ENCODE results near the gene SLC22A17. TPM values are rescaled to one million over a fixed set of nuclear protein-coding genes. Genes with fewer than 3 reads are reported as not detected.

The SLC22A17 gene
- polyA plus RNA-seq, 2 donors: 4.7 to 8.3 TPM

DNA sequence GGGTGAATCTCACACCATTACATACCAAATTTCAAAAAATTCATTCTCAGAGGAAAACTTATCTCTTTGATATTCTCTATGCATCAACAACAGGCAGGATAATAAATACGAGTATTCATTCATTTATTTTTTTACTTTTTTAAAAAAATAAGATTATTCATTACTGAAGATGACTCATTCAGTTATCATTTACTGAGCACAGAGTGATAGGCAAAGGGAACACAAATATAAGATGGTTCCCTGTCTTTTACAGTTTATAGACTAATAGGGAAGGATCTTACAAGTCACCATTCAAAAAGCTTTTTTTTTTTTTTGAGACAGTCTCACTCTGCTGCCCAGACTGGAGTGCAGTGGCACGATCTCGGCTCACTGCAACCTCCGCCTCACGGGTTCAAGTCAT is 36.4 kb downstream of the SLC22A17 start:
- H3K4me3 ChIP-seq (ENCODE audit: low read depth in 1 of 2, low read length in 2 of 2): no peak overlapping the region
- 85 to 89% methylated on average over 5 of the region's 5 CpGs for WGBS, 2 donors
- H3K9me3 ChIP-seq (ENCODE audit: control insufficient read depth in 2 of 2, insufficient read depth in 1 of 2, low read depth in 1 of 2, low read length in 1 of 2): no peaks in the 10 kb centered on the region
- no peak overlapping the region for H3K27ac ChIP-seq (ENCODE audit: low read depth in 2 of 2, low read length in 1 of 2)
- no peaks in the 10 kb centered on the region for H3K36me3 ChIP-seq (ENCODE audit: control insufficient read depth in 2 of 2, insufficient read depth in 2 of 2, low read length in 1 of 2)
- H3K27me3 ChIP-seq (ENCODE audit: control insufficient read depth in 1 of 2, insufficient read depth in 2 of 2, low read length in 2 of 2): no peaks in the 10 kb centered on the region
- peaks cover 3 to 5% of the 10 kb centered on the region in 2 donors for H3K4me1 ChIP-seq (ENCODE audit: control insufficient read depth in 2 of 2, insufficient read depth in 2 of 2, low read length in 1 of 2)

DNA sequence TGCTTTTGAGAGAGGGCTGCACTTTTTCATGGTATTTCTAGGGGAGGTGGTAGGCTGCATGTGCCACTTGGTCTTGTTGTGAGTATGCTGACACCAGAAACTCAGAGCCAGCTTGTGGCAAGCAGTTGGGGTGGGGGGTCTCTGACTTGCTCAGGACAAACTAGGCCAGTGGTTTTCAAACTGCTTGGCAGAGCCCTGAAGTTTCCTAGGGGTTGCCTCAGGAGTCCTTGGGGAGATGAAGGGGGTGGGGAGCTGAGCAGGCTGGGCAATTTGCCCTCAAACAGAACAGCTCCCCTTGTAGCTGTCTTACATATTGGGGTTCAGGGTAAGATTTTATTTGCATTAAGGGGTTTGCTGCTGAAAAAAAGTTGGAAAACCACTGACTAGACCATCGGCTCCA is 42.1 kb downstream of the SLC22A17 start:
- H3K9me3 ChIP-seq (ENCODE audit: control insufficient read depth in 2 of 2, insufficient read depth in 1 of 2, low read depth in 1 of 2, low read length in 1 of 2): no peaks in the 10 kb centered on the region
- peaks cover 0 to 4% of the 10 kb centered on the region in 2 donors for H3K36me3 ChIP-seq (ENCODE audit: control insufficient read depth in 2 of 2, insufficient read depth in 2 of 2, low read length in 1 of 2)
- H3K4me3 ChIP-seq (ENCODE audit: low read depth in 1 of 2, low read length in 2 of 2): no peak overlapping the region
- peaks cover 14 to 15% of the 10 kb centered on the region in 2 donors for H3K4me1 ChIP-seq (ENCODE audit: control insufficient read depth in 2 of 2, insufficient read depth in 2 of 2, low read length in 1 of 2)
- 94 to 96% methylated on average over 1 of the region's 1 CpG for WGBS, 2 donors
- H3K27ac ChIP-seq (ENCODE audit: low read depth in 2 of 2, low read length in 1 of 2): no peak overlapping the region
- no peaks in the 10 kb centered on the region for H3K27me3 ChIP-seq (ENCODE audit: control insufficient read depth in 1 of 2, insufficient read depth in 2 of 2, low read length in 2 of 2)

DNA sequence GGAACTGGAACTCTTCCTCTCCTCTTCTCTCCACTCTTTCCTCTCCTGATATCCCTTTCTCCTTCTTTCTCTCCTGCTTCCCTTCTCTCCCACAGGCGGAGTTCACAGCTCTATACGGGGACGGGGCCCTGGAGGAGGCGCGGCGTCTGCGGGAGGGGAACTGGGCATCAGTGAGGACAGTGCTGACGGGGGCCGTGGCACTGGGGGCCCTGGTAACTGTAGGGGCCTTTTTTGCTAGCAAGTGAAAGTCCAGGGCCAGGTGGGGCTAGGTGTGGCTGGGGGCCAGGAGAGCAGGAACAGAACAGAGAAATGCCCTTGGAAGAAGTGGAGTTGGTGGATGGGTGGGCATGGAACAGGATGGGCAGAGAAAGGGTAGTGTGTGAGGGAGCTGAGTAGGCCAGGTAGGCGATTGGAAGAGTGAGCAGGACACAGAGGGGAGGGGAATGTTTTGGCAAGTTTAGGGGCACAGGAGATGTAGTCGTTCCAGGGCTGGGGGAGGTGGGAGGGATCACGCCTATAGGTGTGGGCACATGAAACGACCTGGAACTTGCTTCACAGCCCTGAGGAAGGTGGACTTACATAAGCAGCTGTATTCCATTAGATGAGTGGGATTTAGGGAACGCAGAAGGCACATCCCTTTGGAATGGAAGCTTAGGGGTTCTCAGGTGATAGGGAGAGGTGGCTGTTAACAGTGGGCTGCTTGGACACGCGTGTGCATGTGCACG is 43.8 kb downstream of the SLC22A17 start:
- Histone ChIP-seq H3K9me3 (ENCODE audit: control insufficient read depth in 2 of 2, insufficient read depth in 1 of 2, low read depth in 1 of 2, low read length in 1 of 2) (no peaks in the 10 kb centered on the region), H3K27me3 (ENCODE audit: control insufficient read depth in 1 of 2, insufficient read depth in 2 of 2, low read length in 2 of 2) (no peaks in the 10 kb centered on the region), H3K27ac (ENCODE audit: low read depth in 2 of 2, low read length in 1 of 2) (peak overlapping the region in 1 of 2 donors; percentile 70), H3K36me3 (ENCODE audit: control insufficient read depth in 2 of 2, insufficient read depth in 2 of 2, low read length in 1 of 2) (peaks cover 0 to 4% of the 10 kb centered on the region in 2 donors), H3K4me3 (ENCODE audit: low read depth in 1 of 2, low read length in 2 of 2) (peak overlapping the region in 1 of 2 donors; percentile 33), H3K4me1 (ENCODE audit: control insufficient read depth in 2 of 2, insufficient read depth in 2 of 2, low read length in 1 of 2) (peaks cover 14 to 15% of the 10 kb centered on the region in 2 donors)
- WGBS, 2 donors: 68 to 70% methylated on average over 17 of the region's 17 CpGs

DNA sequence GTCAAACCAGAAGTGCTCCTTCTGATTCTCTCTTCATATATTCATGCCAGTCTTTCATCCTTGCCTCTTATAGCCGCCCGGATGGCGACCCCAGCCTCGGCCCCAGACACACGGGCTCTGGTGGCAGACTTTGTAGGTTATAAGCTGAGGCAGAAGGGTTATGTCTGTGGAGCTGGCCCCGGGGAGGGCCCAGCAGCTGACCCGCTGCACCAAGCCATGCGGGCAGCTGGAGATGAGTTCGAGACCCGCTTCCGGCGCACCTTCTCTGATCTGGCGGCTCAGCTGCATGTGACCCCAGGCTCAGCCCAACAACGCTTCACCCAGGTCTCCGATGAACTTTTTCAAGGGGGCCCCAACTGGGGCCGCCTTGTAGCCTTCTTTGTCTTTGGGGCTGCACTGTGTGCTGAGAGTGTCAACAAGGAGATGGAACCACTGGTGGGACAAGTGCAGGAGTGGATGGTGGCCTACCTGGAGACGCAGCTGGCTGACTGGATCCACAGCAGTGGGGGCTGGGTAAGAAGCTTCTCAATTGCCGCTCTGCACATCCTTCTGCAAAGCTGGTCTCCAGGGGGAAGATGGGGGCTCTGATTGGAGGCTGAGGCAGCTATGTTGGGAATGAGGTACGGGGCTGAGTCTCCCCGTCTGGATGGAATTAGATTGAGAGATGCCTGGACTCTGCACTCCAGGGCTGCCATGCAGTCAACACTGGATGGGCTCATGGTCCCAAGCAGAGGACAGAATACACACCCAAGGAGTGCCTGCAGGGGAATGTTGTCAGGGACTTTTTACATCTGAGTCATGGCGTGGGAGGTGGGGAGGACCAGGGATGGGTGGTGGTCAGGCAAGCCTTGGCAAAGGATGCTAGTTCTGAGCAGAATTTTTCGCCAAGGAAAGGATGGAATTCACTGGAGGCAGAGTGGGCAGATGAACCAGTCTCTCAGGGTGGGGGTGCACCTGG is 44.7 kb downstream of the SLC22A17 start:
- H3K4me1 ChIP-seq (ENCODE audit: control insufficient read depth in 2 of 2, insufficient read depth in 2 of 2, low read length in 1 of 2): peaks cover 15 to 16% of the 10 kb centered on the region in 2 donors
- H3K27me3 ChIP-seq (ENCODE audit: control insufficient read depth in 1 of 2, insufficient read depth in 2 of 2, low read length in 2 of 2): no peaks in the 10 kb centered on the region
- H3K36me3 ChIP-seq (ENCODE audit: control insufficient read depth in 2 of 2, insufficient read depth in 2 of 2, low read length in 1 of 2): peaks cover 0 to 4% of the 10 kb centered on the region in 2 donors
- H3K27ac ChIP-seq (ENCODE audit: low read depth in 2 of 2, low read length in 1 of 2): peak overlapping the region; percentile 90 to 96
- H3K4me3 ChIP-seq (ENCODE audit: low read depth in 1 of 2, low read length in 2 of 2): peak overlapping the region; percentile 81 to 95
- no peaks in the 10 kb centered on the region for H3K9me3 ChIP-seq (ENCODE audit: control insufficient read depth in 2 of 2, insufficient read depth in 1 of 2, low read depth in 1 of 2, low read length in 1 of 2)
- WGBS, 2 donors: 80 to 81% methylated on average over 22 of the region's 22 CpGs

DNA sequence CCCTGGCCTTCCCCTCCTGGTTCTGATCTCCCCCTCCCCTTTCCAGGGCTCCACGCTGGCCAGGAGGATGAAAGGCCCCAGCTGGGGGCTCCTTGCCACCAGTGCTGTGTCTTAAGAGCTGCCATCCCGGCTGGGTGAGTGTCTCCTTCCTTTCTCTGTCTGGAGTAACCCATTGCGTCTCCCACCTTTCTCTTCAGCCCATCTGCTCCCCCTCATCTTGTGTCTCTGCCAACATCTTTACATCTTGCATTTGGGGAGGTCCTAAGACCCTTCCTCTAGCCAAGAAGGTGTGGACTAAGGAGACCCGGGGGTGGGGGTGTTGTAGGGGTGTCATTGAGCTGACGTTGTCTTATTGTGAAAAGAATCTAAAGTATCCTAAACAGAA is 45.5 kb downstream of the SLC22A17 start:
- H3K4me1 ChIP-seq (ENCODE audit: control insufficient read depth in 2 of 2, insufficient read depth in 2 of 2, low read length in 1 of 2): peaks cover 15 to 16% of the 10 kb centered on the region in 2 donors
- H3K9me3 ChIP-seq (ENCODE audit: control insufficient read depth in 2 of 2, insufficient read depth in 1 of 2, low read depth in 1 of 2, low read length in 1 of 2): no peaks in the 10 kb centered on the region
- no peaks in the 10 kb centered on the region for H3K27me3 ChIP-seq (ENCODE audit: control insufficient read depth in 1 of 2, insufficient read depth in 2 of 2, low read length in 2 of 2)
- WGBS, 2 donors: 10 to 13% methylated on average over 4 to 5 of the region's 5 CpGs
- H3K27ac ChIP-seq (ENCODE audit: low read depth in 2 of 2, low read length in 1 of 2): peak overlapping the region; percentile 90 to 96
- peak overlapping the region; percentile 81 to 95 for H3K4me3 ChIP-seq (ENCODE audit: low read depth in 1 of 2, low read length in 2 of 2)
- H3K36me3 ChIP-seq (ENCODE audit: control insufficient read depth in 2 of 2, insufficient read depth in 2 of 2, low read length in 1 of 2): peaks cover 0 to 4% of the 10 kb centered on the region in 2 donors

DNA sequence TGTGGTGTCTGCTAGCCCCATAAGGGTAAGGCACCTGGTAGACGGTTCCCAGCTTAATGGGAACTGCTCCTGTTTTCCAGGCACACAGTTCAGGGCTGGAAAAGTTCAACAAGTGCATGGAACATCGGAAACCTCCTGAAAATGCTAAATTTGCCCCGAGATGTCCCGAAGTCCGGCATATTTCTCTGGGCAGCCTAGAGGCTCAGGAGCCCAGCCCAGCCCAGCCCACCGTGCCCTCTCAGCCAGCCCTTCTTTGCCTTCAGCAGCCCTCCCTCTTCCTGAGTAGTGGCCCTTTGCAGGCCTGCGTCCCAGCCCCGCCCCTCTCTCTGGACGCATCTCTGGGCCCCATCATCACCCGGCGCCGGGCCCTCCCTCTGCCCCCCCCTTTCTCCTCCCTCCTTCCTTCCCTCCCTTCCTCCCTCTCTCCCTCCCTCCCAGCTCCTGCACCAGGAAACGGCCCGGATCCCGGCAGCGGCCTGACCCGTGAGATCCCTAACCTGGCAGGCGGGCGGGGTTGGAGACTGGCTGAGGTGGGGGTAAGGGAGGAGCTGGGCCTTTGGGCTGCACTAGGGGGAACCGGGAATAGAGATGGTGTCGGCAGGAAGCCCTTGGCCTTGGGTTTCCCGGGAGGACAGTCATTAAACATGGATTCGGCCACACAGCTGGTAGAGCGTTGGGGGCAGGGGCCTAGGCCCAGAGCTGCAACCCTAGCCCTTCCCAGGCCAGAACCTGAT is 46.1 kb downstream of the SLC22A17 start, which contains the start of gene BCL2L2:
Gene BCL2L2, plus strand, starts transcription at position 422 of the 734 bp plus-strand sequence. CDS start 935 bp downstream, outside the sequence.
- peaks cover 15 to 16% of the 10 kb centered on the region in 2 donors for H3K4me1 ChIP-seq (ENCODE audit: control insufficient read depth in 2 of 2, insufficient read depth in 2 of 2, low read length in 1 of 2)
- 3 to 7% methylated on average over 21 to 24 of the region's 24 CpGs for WGBS, 2 donors
- H3K27me3 ChIP-seq (ENCODE audit: control insufficient read depth in 1 of 2, insufficient read depth in 2 of 2, low read length in 2 of 2): no peaks in the 10 kb centered on the region
- H3K4me3 ChIP-seq (ENCODE audit: low read depth in 1 of 2, low read length in 2 of 2): peak within 1 kb of the TSS; percentile 81 to 95
- peaks cover 0 to 4% of the 10 kb centered on the region in 2 donors for H3K36me3 ChIP-seq (ENCODE audit: control insufficient read depth in 2 of 2, insufficient read depth in 2 of 2, low read length in 1 of 2)
- no peaks in the 10 kb centered on the region for H3K9me3 ChIP-seq (ENCODE audit: control insufficient read depth in 2 of 2, insufficient read depth in 1 of 2, low read depth in 1 of 2, low read length in 1 of 2)
- H3K27ac ChIP-seq (ENCODE audit: low read depth in 2 of 2, low read length in 1 of 2): peak within 1 kb of the TSS; percentile 90 to 96

DNA sequence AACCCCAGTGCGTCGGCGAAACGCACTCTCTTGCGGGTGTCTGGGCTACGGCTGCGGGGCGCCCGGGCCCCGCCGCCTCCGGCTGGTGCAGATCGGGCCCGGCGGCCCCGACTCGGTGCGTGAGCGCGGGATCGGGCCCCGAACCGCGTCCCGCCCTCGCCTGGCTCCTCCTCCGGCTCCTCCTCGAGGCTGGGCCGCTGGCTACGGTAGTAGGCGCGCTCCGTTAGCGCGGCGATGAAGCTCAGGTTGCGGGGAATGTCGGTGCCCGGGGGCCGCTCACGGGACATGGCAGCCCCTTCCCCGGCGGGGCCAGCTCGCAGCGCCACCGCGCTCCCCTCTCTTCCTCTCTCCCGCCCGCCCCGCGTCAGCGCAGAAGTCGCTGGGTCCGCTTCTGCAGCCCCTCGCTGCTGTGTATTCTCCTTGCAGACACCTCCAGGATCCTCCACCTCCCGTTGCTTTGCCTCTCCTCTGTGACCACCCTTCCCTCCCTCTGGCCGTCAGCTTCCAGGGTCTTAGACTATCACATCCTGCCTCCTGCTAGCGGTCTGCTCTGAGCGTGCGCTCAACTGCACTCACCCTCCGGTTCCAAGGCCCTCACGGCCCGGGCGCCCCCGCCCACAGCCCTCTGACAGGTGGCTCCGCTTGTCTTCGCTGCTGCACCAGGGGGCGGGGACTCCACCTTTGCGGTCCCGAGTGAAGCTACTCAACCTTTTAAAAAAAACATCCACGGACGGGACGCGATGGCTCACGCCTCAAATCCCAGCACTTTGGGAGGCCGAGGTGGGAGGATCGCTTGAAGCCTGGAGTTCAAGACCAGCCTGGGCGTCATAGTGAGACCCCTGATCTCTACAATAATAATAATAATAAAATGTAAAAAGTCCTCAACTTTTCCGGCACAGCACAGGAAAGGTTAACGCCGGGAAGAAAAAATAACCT is 50.1 kb downstream of the SLC22A17 start, which contains the start of gene PPP1R3E:
Gene PPP1R3E, minus strand, starts transcription at position 570 of the 936 bp plus-strand sequence. Its CDS starts 283 bp downstream, at position 287.
- WGBS, 2 donors: 2% methylated on average over 69 to 81 of the region's 81 CpGs
- H3K4me3 ChIP-seq (ENCODE audit: low read depth in 1 of 2, low read length in 2 of 2): peak within 1 kb of the TSS; percentile 54 to 68
- peak within 1 kb of the TSS; percentile 98 to 100 for H3K27ac ChIP-seq (ENCODE audit: low read depth in 2 of 2, low read length in 1 of 2)
- no peaks in the 10 kb centered on the region for H3K36me3 ChIP-seq (ENCODE audit: control insufficient read depth in 2 of 2, insufficient read depth in 2 of 2, low read length in 1 of 2)
- H3K9me3 ChIP-seq (ENCODE audit: control insufficient read depth in 2 of 2, insufficient read depth in 1 of 2, low read depth in 1 of 2, low read length in 1 of 2): no peaks in the 10 kb centered on the region
- no peaks in the 10 kb centered on the region for H3K27me3 ChIP-seq (ENCODE audit: control insufficient read depth in 1 of 2, insufficient read depth in 2 of 2, low read length in 2 of 2)
- peaks cover under 1 to 3% of the 10 kb centered on the region in 2 donors for H3K4me1 ChIP-seq (ENCODE audit: control insufficient read depth in 2 of 2, insufficient read depth in 2 of 2, low read length in 1 of 2)

DNA sequence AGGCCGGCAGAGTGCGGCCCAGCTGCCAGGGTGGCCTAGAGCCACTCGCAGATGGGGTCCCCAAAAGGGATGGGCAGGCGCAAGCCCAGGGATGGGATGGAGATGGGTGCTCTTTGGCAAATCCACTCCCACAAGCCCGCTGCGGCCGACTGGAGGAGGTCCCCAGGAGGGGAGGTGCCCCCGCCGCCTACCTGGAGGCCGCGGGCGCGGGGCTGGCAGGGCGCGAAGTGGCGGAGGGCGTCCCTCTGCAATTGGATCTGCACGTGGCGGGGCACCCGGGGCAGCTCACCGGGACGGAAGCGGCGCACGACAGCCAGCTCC is 50.8 kb downstream of the SLC22A17 start:
- Histone ChIP-seq H3K27me3 (ENCODE audit: control insufficient read depth in 1 of 2, insufficient read depth in 2 of 2, low read length in 2 of 2) (no peaks in the 10 kb centered on the region), H3K4me3 (ENCODE audit: low read depth in 1 of 2, low read length in 2 of 2) (peak overlapping the region; percentile 54 to 68), H3K4me1 (ENCODE audit: control insufficient read depth in 2 of 2, insufficient read depth in 2 of 2, low read length in 1 of 2) (peaks cover 0 to 3% of the 10 kb centered on the region in 2 donors), H3K9me3 (ENCODE audit: control insufficient read depth in 2 of 2, insufficient read depth in 1 of 2, low read depth in 1 of 2, low read length in 1 of 2) (no peaks in the 10 kb centered on the region), H3K27ac (ENCODE audit: low read depth in 2 of 2, low read length in 1 of 2) (peak overlapping the region; percentile 98 to 100), H3K36me3 (ENCODE audit: control insufficient read depth in 2 of 2, insufficient read depth in 2 of 2, low read length in 1 of 2) (no peaks in the 10 kb centered on the region)
- 0 to 1% methylated on average over 25 of the region's 25 CpGs for WGBS, 2 donors
